HG03432 (cell line): Measurements from ENCODE around the gene SSTR4.
"Not testable (repeated sequence)": the region's sequence is repeated elsewhere in the genome, so short reads cannot be mapped to it uniquely, and the experiment has no call there.

Source experiments
- ATAC-seq: cut with Tn5 transposase; IDR thresholded peaks from one replicate; pipeline ENCODE4 v1.9.1; 2021; ENCODE audit warnings: mild to moderate bottlenecking, moderate library complexity; ENCODE audit not compliant: unreplicated experiment

Gene SSTR4

GRCh38 chr20:23034721-23035671, at the start of gene SSTR4:
Gene SSTR4 (plus strand): TSS chr20:23035312. CDS start chr20:23035484, 172 bp downstream.
- ATAC-seq, result no peak

DNA sequence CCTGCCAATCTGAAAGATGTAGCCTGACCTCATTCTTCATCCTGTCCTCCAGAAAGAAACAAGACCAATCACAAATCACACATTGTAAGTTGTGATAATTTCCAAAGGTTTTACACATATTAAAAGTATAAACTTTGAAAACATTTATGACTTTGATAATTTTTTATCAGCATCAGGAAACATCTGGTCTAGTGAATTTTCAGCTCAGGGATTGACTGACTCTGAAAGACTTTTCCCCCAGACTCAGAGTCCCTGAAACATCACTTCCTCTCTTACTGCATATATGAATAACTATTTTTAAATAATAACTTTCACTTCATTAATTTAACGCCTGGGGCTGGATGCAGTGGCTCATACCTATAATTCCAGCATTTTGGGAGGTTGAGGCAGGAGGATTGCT, 48.5 kb upstream of the SSTR4 start:
- no peak for ATAC-seq

DNA sequence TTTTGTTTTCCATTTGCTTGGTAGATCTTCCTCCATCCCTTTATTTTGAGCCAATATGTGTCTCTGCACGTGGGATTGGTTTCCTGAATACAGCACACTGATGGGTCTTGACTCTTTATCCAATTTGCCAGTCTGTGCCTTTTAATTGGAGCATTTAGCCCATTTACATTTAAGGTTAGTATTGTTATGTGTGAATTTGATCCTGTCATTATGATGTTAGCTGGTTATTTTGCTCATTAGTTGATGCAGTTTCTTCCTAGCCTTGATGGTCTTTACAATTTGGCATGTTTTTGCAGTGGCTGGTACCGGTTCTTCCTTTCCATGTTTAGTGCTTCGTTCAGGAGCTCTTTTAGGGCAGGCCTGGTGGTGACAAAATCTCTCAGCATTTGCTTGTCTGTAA, 43.7 kb upstream of the SSTR4 start:
- not testable (repeated sequence) for ATAC-seq

DNA sequence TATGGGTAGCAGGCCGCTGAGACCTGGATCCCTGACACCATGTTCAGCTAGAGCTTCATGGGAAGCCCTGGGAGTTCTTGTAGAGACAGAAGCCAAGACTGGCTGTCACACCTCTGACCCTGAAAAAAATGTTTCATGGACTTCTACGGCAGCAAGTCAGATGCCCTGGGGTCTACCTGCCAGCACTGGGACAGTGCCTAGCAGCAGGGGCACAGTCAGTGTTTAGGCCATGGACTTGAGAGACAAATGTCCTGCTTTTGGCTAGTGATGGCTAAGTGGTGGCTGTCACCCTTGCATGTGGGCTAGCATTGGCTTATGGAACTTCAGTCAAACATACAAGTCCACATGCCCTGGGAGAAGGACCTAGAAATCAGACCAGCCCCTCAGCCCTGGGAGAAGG, 41.3 kb upstream of the SSTR4 start:
- no peak for ATAC-seq

- ATAC-seq, result no peak
Observed at GRCh38 chr20:22995923-22996322, 39.2 kb upstream of the SSTR4 start.

GRCh38 chr20:22998476-22998875, 36.6 kb upstream of the SSTR4 start:
- ATAC-seq, result no peak

- ATAC-seq, result no peak
Observed at GRCh38 chr20:22999756-23000155, 35.4 kb upstream of the SSTR4 start.

DNA sequence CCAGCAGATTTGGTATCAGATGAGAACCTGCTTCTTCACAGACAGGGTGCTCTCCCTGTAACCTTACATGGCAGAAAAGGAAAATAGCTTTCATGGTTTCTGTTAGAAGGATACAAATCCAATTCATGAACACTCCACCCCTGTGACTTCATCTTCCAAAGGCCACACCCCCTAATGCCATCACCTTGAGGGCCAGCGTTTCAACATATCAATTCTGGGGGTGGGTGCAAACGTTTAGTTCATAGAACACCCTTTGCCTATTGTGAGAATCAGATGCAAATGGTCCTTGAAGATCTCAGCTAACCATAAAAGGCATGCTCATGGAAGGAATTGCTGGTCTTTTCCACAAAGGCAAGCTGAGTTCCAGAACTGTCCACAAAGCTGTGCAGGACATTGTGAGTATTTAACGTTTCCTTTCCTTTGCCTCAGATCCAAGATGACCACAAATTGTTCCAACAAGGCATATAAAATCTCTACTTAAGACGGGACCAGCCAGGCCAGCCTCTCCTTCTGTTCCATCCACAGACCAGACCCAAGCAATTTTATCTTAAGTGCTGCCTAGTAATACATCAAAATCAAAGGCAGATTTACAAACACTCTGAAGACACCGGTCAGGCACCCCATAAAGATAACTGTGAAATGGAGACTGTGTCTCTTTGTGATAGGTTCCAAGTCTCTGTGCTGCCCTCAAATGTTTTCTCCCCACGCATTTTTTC, 34.7 kb upstream of the SSTR4 start:
- no peak for ATAC-seq

DNA sequence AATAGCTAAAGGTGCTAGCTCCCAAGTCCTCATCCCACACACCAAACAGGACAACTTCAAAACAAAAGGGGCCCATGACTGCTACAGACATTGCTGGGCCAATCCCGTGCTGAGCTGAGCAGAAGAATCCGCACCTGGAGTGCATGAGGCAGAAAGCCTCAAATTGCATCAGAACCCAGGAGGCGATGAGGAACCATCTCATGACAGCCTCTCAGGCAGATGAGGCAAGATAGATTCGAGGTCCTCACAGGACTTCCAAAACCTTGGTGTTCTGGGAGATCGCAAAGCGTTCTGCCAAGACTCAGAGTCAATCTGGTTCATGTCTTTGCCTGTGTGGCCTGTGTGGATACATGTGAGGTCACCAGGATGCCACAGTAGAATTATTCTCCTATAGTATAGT, 32.8 kb upstream of the SSTR4 start:
- no peak for ATAC-seq

DNA sequence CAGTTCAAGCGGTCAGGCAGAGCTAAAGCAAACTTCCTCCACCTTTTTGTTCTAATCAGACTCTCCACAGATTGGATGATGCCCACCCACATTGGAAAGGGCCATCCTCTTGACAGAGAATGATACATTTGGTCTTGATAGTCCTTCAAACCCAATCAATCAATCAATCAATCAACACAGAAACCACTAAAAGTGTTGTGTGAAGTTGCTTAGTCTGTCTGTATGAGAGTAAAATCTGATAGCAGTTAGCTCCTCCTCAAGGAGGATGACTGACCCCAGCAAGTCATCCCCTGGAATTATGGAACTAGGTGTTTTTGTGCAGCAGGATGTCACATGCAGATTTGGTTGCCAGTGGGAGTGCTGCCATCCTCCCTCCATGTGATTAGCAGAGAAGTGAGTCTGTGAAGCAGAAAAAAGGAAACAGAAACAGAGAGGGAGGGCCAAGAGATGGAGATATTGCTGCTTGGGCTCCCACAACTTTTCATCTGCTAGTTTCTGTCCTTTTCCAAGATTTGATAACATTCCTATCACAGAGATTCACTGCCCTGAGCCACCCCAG, 32.0 kb upstream of the SSTR4 start:
- ATAC-seq, result no peak

- no peak for ATAC-seq
Observed at GRCh38 chr20:23003881-23004460, 31.1 kb upstream of the SSTR4 start.

DNA sequence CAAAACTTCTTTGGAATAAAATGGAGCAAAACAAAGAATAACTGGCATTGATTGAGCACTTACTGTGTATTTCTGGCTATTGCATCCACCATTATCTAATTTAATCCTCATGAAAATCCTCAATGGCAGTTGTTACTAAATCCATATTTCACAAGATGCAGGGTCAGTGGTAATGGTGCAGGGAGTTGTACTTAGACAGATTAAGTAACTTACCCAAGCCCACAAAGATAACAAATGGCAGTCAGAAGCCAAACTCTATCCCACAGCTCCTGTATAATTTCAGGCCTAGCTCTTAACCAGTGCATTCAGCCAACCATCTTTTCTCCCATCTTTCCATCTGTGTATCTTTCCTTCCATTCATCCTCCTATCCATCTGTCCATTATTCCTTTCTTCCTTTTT, 29.3 kb upstream of the SSTR4 start:
- ATAC-seq, result no peak

DNA sequence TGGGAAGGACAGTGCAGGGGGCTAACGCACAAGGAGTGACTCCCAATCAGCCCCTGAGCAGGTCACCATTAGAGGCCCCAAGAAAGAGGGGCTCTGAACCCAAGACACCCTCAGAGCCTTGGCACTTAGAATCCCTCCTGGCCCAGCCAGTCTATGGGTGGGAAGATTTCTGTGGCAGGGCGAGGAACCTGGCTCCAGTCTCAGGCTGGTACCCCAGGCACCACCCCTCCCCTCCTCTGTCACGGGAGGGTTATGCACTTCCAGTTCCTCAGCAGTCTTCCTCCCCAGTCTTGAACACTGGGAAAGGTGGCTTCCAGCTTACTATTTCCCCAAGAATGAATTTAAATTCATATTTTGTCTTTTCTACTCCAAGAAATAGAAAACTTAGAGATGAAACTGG, 27.6 kb upstream of the SSTR4 start:
- no peak for ATAC-seq

DNA sequence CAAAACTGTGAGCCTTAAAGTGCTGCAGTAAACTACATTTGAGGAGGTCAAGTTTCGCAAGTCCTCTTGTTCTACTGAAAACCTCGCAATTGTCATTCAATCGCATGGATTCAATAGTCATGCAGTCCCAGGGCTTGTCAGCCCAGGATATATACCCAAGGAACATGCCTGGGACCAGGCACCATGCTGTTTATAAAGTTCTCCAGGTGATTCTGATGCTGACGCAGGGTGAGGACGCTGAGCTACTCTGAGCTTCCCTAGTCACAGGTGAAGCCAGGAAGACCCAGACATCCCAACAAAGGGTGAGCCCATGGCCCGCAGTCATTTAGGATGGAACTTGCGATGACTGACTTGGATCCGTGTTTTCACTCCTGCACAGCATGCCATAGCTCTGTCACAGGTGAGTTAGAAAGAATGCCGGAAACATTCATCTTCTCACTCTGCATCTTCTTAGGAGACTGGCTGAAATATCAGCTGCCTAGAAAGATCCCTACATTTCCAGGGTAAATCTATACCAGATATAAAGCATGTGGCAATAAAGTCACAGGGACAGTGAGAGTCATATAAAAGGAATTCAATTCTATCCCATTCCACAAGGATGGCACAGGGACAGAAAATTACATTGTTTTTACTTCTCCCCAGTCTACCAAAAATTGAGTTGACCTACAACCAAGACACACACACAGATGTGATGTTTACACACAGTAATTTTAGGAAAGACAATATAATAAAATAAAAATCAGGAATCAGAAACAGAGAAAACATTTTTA, 27.0 kb upstream of the SSTR4 start:
- no peak for ATAC-seq

GRCh38 chr20:23008667-23009066, 26.4 kb upstream of the SSTR4 start:
- no peak for ATAC-seq

DNA sequence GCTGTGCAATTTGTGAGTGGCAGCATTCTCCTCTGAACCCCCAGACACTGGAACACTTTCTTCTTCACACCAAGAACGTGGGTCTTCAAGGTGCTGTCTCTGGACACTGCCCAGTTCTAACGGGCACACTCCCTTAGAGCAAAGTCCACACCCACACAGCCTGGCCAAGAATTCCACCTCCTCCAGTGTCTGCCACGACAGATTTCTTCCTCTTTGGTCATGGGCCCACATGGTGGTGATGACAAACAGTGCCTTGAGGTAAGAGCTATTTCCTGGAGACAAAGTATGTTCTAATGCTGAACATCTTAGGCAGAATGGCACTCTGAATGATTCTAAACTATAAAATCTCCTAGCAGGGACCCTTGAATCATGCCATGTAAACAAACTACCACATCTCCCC, 25.5 kb upstream of the SSTR4 start:
- ATAC-seq, result no peak

GRCh38 chr20:23010096-23010495, 25.0 kb upstream of the SSTR4 start:
- ATAC-seq, result no peak

GRCh38 chr20:23011008-23011721, 23.9 kb upstream of the SSTR4 start:
- no peak for ATAC-seq

- no peak for ATAC-seq
Observed at GRCh38 chr20:23013429-23013828, 21.7 kb upstream of the SSTR4 start.

GRCh38 chr20:23017516-23017915, 17.6 kb upstream of the SSTR4 start:
- ATAC-seq, result no peak
